HCT116 (cell line): Measurements from ENCODE around the gene CHRD. TPM values are rescaled to one million over a fixed set of nuclear protein-coding genes. Genes with fewer than 3 reads are reported as not detected.

ENCODE experiments used
- ATAC-seq: fragments of 200-7000 bp; cut with Tn5 transposase; 2 replicates; pipeline ENCODE4 v1.9.1; 2020; ENCODE audit warnings: mild to moderate bottlenecking, moderate library complexity
- BruUV-seq: library from RNA; stranded (reverse); fragments of 400-500 nt; replicated peaks from 2 replicates; lab custom pipeline; 2021; lab: Mats Ljungman, UMichigan
- CTCF ChIA-PET: fragments of 300-600 bp; sonication (Branson Sonifier 250); formaldehyde crosslinking; loops from one replicate; lab custom pipeline; 2021; ENCODE audit warnings: antibody characterized with exemption; lab: Charles Lee
- POLR2A ChIA-PET: fragments of 300-600, 350-600 bp; sonication (Branson Sonifier 250); formaldehyde crosslinking; loops from one replicate; lab custom pipeline; 2021; ENCODE audit warnings: antibody characterized with exemption; lab: Charles Lee
- RAD21 ChIA-PET, 2 experiments: fragments of 300-600 bp; sonication (Branson Sonifier 250); formaldehyde crosslinking; loops; one replicate each; lab custom pipeline; 2023; ENCODE audit warnings: low total read pairs in 2 of 2; ENCODE audit not compliant: uncharacterized antibody in 2 of 2, unreplicated experiment in 2 of 2, low non-redundant PET in 1 of 2; lab: Charles Lee
- DNase-seq: peaks from one replicate; pipeline ENCODE4 v3.0.0-alpha.2; 2010; ENCODE audit warnings: low read depth, low spot score
- H2AFZ ChIP-seq: fragments of 200-600 bp; shearing (Covaris generic), sonication (generic); 2 replicates; pipeline ENCODE4 v1.6.1; 2017; ENCODE audit warnings: low read depth, mixed run types, mixed read lengths, antibody characterized with exemption, low read length; ENCODE audit not compliant: poor library complexity, severe bottlenecking
- H3K27ac ChIP-seq: 2 replicates; pipeline ENCODE4 v1.5.1; 2012; ENCODE audit warnings: low read depth, low read length
- H3K27me3 ChIP-seq: fragments of 200-600 bp; sonication (generic); 2 replicates; pipeline ENCODE4 v1.6.1; 2016; ENCODE audit warnings: mixed run types, low read length, mixed read lengths; ENCODE audit not compliant: insufficient read depth
- H3K36me3 ChIP-seq, 2 experiments: fragments of 200-500 bp in 1 of 2; fragments of 200-600 bp in 1 of 2; sonication (Bioruptor generic) in 1 of 2; sonication (generic) in 1 of 2; 2 replicates each; pipeline versions ENCODE4 v1.5.1 to v1.6.1; 2014 to 2016; ENCODE audit warnings: low read length in 2 of 2, inconsistent platforms in 1 of 2, mixed read lengths in 1 of 2, mixed run types in 1 of 2; ENCODE audit not compliant: insufficient read depth in 2 of 2, control insufficient read depth in 1 of 2
- H3K4me1 ChIP-seq, 2 experiments: fragments of 200-600 bp in 1 of 2; sonication (generic) in 1 of 2; 2 replicates each; pipeline versions ENCODE4 v1.5.1 to v1.6.1; 2012 to 2017; ENCODE audit warnings: low read length in 2 of 2, inconsistent platforms in 1 of 2, mild to moderate bottlenecking in 1 of 2, mixed read lengths in 1 of 2, mixed run types in 1 of 2, moderate library complexity in 1 of 2; ENCODE audit not compliant: insufficient read depth in 2 of 2, control insufficient read depth in 1 of 2
- H3K4me2 ChIP-seq: fragments of 200-600 bp; sonication (generic); 2 replicates; pipeline ENCODE4 v1.6.1; 2017; ENCODE audit warnings: mixed run types, low read length, mixed read lengths
- H3K4me3 ChIP-seq, 2 experiments: fragments of 200-600 bp in 1 of 2; sonication (generic) in 1 of 2; replicated peaks in 1 of 2; 2 replicates each; pipeline ENCODE4 v1.5.1; 2011 to 2016; ENCODE audit warnings: low read length in 2 of 2, control low read depth in 1 of 2, low read depth in 1 of 2, mild to moderate bottlenecking in 1 of 2, mixed read lengths in 1 of 2, mixed run types in 1 of 2
- H3K79me2 ChIP-seq: fragments of 200-600 bp; sonication (generic); 2 replicates; pipeline ENCODE4 v1.6.1; 2017; ENCODE audit warnings: mild to moderate bottlenecking, mixed run types, low read length, moderate library complexity, mixed read lengths; ENCODE audit not compliant: insufficient read depth
- H3K9ac ChIP-seq: fragments of 200-600 bp; sonication (generic); 2 replicates; pipeline ENCODE4 v1.6.1; 2016; ENCODE audit warnings: low read length, mixed read lengths
- H3K9me2 ChIP-seq: fragments of 200-600 bp; sonication (generic), shearing (Covaris generic); 2 replicates; pipeline ENCODE4 v1.6.1; 2017; ENCODE audit warnings: mixed run types, mild to moderate bottlenecking, moderate library complexity; ENCODE audit not compliant: insufficient read depth
- H3K9me3 ChIP-seq, 2 experiments: fragments of 200-500 bp in 1 of 2; fragments of 200-600 bp in 1 of 2; sonication (Bioruptor generic) in 1 of 2; sonication (generic) in 1 of 2; 2 replicates each; pipeline ENCODE4 v1.6.1; 2014 to 2017; ENCODE audit warnings: low read length in 2 of 2, mixed read lengths in 2 of 2, inconsistent platforms in 1 of 2, low read depth in 1 of 2, mild to moderate bottlenecking in 1 of 2, mixed run types in 1 of 2, moderate library complexity in 1 of 2; ENCODE audit not compliant: control insufficient read depth in 1 of 2, insufficient read depth in 1 of 2
- H4K20me1 ChIP-seq: fragments of 200-600 bp; sonication (generic), shearing (Covaris generic); 2 replicates; pipeline ENCODE4 v1.6.1; 2017; ENCODE audit warnings: mixed run types, mild to moderate bottlenecking, moderate library complexity; ENCODE audit not compliant: insufficient read depth
- ATF3 ChIP-seq: IDR thresholded peaks from 2 replicates; pipeline ENCODE4 v1.6.1; 2012
- CBX3 ChIP-seq: IDR thresholded peaks from 2 replicates; pipeline ENCODE4 v1.6.1; 2012; ENCODE audit warnings: low read depth
- CEBPB ChIP-seq: IDR thresholded peaks from 2 replicates; pipeline ENCODE4 v1.6.1; 2012; ENCODE audit warnings: low read depth
- CTCF ChIP-seq, 3 experiments: fragments of 200-600 bp in 1 of 3; sonication (generic) in 1 of 3; IDR thresholded peaks in 2 of 3; conservative IDR thresholded peaks in 1 of 3; 2 replicates each; pipeline ENCODE4 v1.5.1; 2012 to 2017; ENCODE audit warnings: low read depth in 2 of 3, low read length in 2 of 3, antibody characterized with exemption in 1 of 3, borderline replicate concordance in 1 of 3, control low read depth in 1 of 3, mild to moderate bottlenecking in 1 of 3, mixed read lengths in 1 of 3, mixed run types in 1 of 3, moderate library complexity in 1 of 3; ENCODE audit not compliant: insufficient read depth in 1 of 3
- EGR1 ChIP-seq: IDR thresholded peaks from 2 replicates; pipeline ENCODE4 v1.6.1; 2012; ENCODE audit warnings: low read depth
- ELF1 ChIP-seq: IDR thresholded peaks from 2 replicates; pipeline ENCODE4 v1.6.1; 2012; ENCODE audit warnings: low read depth, borderline replicate concordance
- EZH2phosphoT487 ChIP-seq: fragments of 200-600 bp; IDR thresholded peaks from 2 replicates; pipeline ENCODE4 v1.6.1; 2018; ENCODE audit warnings: antibody characterized with exemption, borderline replicate concordance
- MAX ChIP-seq: IDR thresholded peaks from 2 replicates; pipeline ENCODE4 v1.6.1; 2012
- POLR2AphosphoS5 ChIP-seq: IDR thresholded peaks from 2 replicates; pipeline ENCODE4 v1.6.1; 2011; ENCODE audit warnings: mild to moderate bottlenecking, low read depth, low read length, moderate library complexity
- RAD21 ChIP-seq: IDR thresholded peaks from 2 replicates; pipeline ENCODE4 v1.6.1; 2012; ENCODE audit warnings: low read depth, mild to moderate bottlenecking
- REST ChIP-seq: IDR thresholded peaks from 2 replicates; pipeline ENCODE4 v1.6.1; 2012; ENCODE audit warnings: low read depth
- SIN3A ChIP-seq: IDR thresholded peaks from 2 replicates; pipeline ENCODE4 v1.6.1; 2012; ENCODE audit warnings: low read depth
- SP1 ChIP-seq: IDR thresholded peaks from 2 replicates; pipeline ENCODE4 v1.6.1; 2012; ENCODE audit warnings: low read depth
- SRF ChIP-seq: IDR thresholded peaks from 2 replicates; pipeline ENCODE4 v1.6.1; 2012; ENCODE audit warnings: low read depth
- TCF7L2 ChIP-seq: IDR thresholded peaks from 2 replicates; pipeline ENCODE4 v1.7.0; 2011; ENCODE audit warnings: borderline replicate concordance, inconsistent platforms; ENCODE audit not compliant: insufficient read depth, insufficient read length; ENCODE audit errors: extremely low read depth
- intact Hi-C: fragments of 100-400 bp; cut with micrococcal nuclease; formaldehyde crosslinking; loops from 2 replicates; pipeline ENCODE4 v1.10.0; 2022
- total RNA-seq: library from RNA; stranded (reverse); gene quantifications from one replicate; pipeline ENCODE4 v1.2.1, GENCODE V29; 2021; ENCODE audit not compliant: unreplicated experiment

The CHRD gene
- total RNA-seq, 1 experiment from 2014 or later, result 8.0 TPM

GRCh38 chr3:184362668-184363546, 16.9 kb upstream of the CHRD start (continued):
- TF ChIP-seq SP1, result no peak
- TF ChIP-seq MAX, result no peak
- no peak for TF ChIP-seq ATF3
- no peak for TF ChIP-seq CEBPB
- TF ChIP-seq EGR1, result no peak

- RAD21 ChIA-PET, result no interaction called here
- H3K9ac ChIP-seq, result no peak overlapping the region
- POLR2A ChIA-PET, result no interaction called here
Observed at GRCh38 chr3:184366619-184367289, 13.1 kb upstream of the CHRD start.

More at GRCh38 chr3:184366619-184367289, 13.1 kb upstream of the CHRD start:
- Histone ChIP-seq H2AFZ (no peak overlapping the region), H3K4me2 (no peak overlapping the region), H3K36me3 (peaks cover 29 to 39% of the 10 kb centered on the region in 2 experiments; a peak in 3 of 4 replicates), H3K9me2 (no peaks in the 10 kb centered on the region), H3K27ac (no peak overlapping the region), H3K4me3 (no peak overlapping the region), H3K79me2 (peaks cover 33% of the 10 kb centered on the region), H3K9me3 (no peaks in the 10 kb centered on the region), H3K27me3 (no peaks in the 10 kb centered on the region), H4K20me1 (peaks cover 1% of the 10 kb centered on the region; the same call in 1 of the 2 replicates), H3K4me1 (peaks cover 10 to 20% of the 10 kb centered on the region in 2 experiments)
- no peak for TF ChIP-seq CBX3
- no peak for TF ChIP-seq SP1
- no peak for TF ChIP-seq REST
- no peak for TF ChIP-seq SRF
- no peak for TF ChIP-seq SIN3A
- TF ChIP-seq MAX, result no peak
- no peak for TF ChIP-seq EZH2phosphoT487
- TF ChIP-seq TCF7L2, result no peak
- TF ChIP-seq CEBPB, result no peak
- TF ChIP-seq RAD21, result no peak
- TF ChIP-seq CTCF (IDR thresholded peaks at IDR 0.05 in 2 of 3, conservative IDR thresholded peaks at IDR 0.05 in 1 of 3; ENCODE audit: borderline replicate concordance in 1 of 3, insufficient read depth in 1 of 3, low read depth in 2 of 3, low read length in 2 of 3), result no peak
- TF ChIP-seq EGR1, result no peak
- no peak for TF ChIP-seq ELF1
- no peak for TF ChIP-seq POLR2AphosphoS5
- CTCF ChIA-PET, result no interaction called here
- intact Hi-C loops, result no loop called here
- no TSS peak for BruUV-seq
- ATAC-seq (no peak), DNase-seq (no peak)
